ENCODE data around the gene NID2.

NID2 gene

DNA sequence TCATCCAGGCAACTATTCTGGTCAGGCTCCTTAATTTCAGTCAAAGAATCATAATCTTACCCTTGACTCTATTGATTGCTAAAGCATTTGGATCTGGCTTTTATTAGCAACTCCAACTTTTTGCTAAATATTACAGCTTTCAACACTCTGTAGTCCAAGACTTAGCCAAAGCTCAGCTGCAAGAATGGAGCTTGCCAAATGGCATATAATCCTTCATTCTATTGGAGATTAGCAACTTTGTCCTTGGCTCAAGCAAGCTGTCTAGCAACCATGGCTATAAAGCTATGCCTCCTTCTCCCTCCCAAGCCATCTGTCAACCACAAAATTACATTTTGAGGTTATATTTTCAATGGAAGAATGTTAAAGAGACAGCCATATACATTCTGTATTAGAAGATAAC, 23.1 kb upstream of the NID2 start:
- no peak for TF ChIP-seq CTCF (IDR thresholded peaks at IDR 0.05; ENCODE audit: low read depth, low read length)
- DNase-seq (ENCODE audit: extremely low read depth, low read depth) = no peak

GRCh38 chr14:52090936-52091335, 22.1 kb upstream of the NID2 start:
- no peak for TF ChIP-seq CTCF (IDR thresholded peaks at IDR 0.05; ENCODE audit: low read depth, low read length)
- DNase-seq (ENCODE audit: extremely low read depth, low read depth) = no peak

GRCh38 chr14:52089218-52089617, 20.4 kb upstream of the NID2 start:
- TF ChIP-seq CTCF (IDR thresholded peaks at IDR 0.05; ENCODE audit: low read depth, low read length) = no peak
- DNase-seq (ENCODE audit: extremely low read depth, low read depth) = no peak

GRCh38 chr14:52086711-52087110, 17.9 kb upstream of the NID2 start:
- no peak for DNase-seq (ENCODE audit: extremely low read depth, low read depth)
- no peak for TF ChIP-seq CTCF (IDR thresholded peaks at IDR 0.05; ENCODE audit: low read depth, low read length)

- TF ChIP-seq CTCF (IDR thresholded peaks at IDR 0.05; ENCODE audit: low read depth, low read length) = no peak
- no peak for DNase-seq (ENCODE audit: extremely low read depth, low read depth)
Measured at GRCh38 chr14:52082903-52083302, 14.0 kb upstream of the NID2 start.

- no peak for TF ChIP-seq CTCF (IDR thresholded peaks at IDR 0.05; ENCODE audit: low read depth, low read length)
Measured at GRCh38 chr14:52081964-52082363, 13.1 kb upstream of the NID2 start.

GRCh38 chr14:52080808-52081755, 12.2 kb upstream of the NID2 start:
- no peak for TF ChIP-seq CTCF (IDR thresholded peaks at IDR 0.05; ENCODE audit: low read depth, low read length)
- DNase-seq (ENCODE audit: extremely low read depth, low read depth) = peak; percentile 78

More at GRCh38 chr14:52081964-52082363, 13.1 kb upstream of the NID2 start:
- DNase-seq (ENCODE audit: extremely low read depth, low read depth) = no peak
